Activated naive CD4-positive, alpha-beta T cell treated with anti-CD3 and anti-CD28 coated beads, Interleukin-2, amount 50 U/mL, for 24 hours (primary cell): ENCODE measurements around the gene C1QTNF7.

Experiments used
- H3K27ac Mint-ChIP-seq: one replicate; pipeline ENCODE4 v1.8.0; 2021; ENCODE audit warnings: mild to moderate bottlenecking, mixed read lengths
- H3K27me3 Mint-ChIP-seq: one replicate; pipeline ENCODE4 v1.8.0; 2021; ENCODE audit warnings: mixed read lengths
- H3K36me3 Mint-ChIP-seq: one replicate; pipeline ENCODE4 v1.8.0; 2021; ENCODE audit warnings: mixed read lengths
- H3K4me1 Mint-ChIP-seq: one replicate; pipeline ENCODE4 v1.8.0; 2021; ENCODE audit warnings: mixed read lengths
- H3K4me3 Mint-ChIP-seq: one replicate; pipeline ENCODE4 v1.8.0; 2021; ENCODE audit warnings: mild to moderate bottlenecking, mixed read lengths
- H3K9me3 Mint-ChIP-seq: one replicate; pipeline ENCODE4 v1.8.0; 2021; ENCODE audit warnings: mixed read lengths

Gene C1QTNF7, protein sequence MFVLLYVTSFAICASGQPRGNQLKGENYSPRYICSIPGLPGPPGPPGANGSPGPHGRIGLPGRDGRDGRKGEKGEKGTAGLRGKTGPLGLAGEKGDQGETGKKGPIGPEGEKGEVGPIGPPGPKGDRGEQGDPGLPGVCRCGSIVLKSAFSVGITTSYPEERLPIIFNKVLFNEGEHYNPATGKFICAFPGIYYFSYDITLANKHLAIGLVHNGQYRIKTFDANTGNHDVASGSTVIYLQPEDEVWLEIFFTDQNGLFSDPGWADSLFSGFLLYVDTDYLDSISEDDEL

GRCh38 chr4:15427701-15428100 is at the start of gene C1QTNF7:
TSS of gene C1QTNF7 (plus strand) at chr4:15428033. CDS start at chr4:15435744, 7,711 bp downstream.
- Mint-ChIP-seq H3K36me3 (no peaks in the 10 kb centered on the region), H3K4me3 (no peak within 1 kb of the TSS), H3K4me1 (peaks cover 25% of the 10 kb centered on the region), H3K9me3 (no peaks in the 10 kb centered on the region), H3K27ac (no peak within 1 kb of the TSS), H3K27me3 (no peaks in the 10 kb centered on the region)

- H3K4me3 Mint-ChIP-seq, result no peak overlapping the region
- H3K27me3 Mint-ChIP-seq, result no peaks in the 10 kb centered on the region
- H3K4me1 Mint-ChIP-seq, result peaks cover 40% of the 10 kb centered on the region
- no peak overlapping the region for H3K27ac Mint-ChIP-seq
- no peaks in the 10 kb centered on the region for H3K9me3 Mint-ChIP-seq
- H3K36me3 Mint-ChIP-seq, result no peaks in the 10 kb centered on the region
Measured at GRCh38 chr4:15378062-15378461, 49.8 kb upstream of the C1QTNF7 start.

DNA sequence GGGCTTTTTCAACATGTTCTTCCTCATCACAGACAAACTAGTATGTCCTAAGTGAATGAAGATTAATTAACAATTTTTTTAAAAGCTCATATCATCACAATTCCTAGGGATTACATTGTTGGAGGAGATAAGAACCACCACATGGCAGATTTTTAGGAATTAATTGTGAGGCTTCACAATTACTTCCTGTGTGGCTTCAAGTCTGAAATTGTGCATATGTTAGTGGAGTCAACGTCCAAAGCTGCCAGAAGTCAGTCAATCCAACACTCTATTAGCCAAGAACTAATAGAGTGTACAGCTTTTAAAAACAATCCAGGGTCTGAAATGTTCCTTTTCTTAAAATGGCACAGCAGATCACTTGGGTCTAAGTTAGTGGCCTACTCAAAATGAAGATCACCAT is 49.3 kb upstream of the C1QTNF7 start:
- peaks cover 40% of the 10 kb centered on the region for H3K4me1 Mint-ChIP-seq
- no peak overlapping the region for H3K4me3 Mint-ChIP-seq
- H3K9me3 Mint-ChIP-seq, result no peaks in the 10 kb centered on the region
- H3K27ac Mint-ChIP-seq, result no peak overlapping the region
- H3K36me3 Mint-ChIP-seq, result no peaks in the 10 kb centered on the region
- no peaks in the 10 kb centered on the region for H3K27me3 Mint-ChIP-seq

- no peaks in the 10 kb centered on the region for H3K36me3 Mint-ChIP-seq
- H3K27me3 Mint-ChIP-seq, result no peaks in the 10 kb centered on the region
- no peak overlapping the region for H3K4me3 Mint-ChIP-seq
- H3K27ac Mint-ChIP-seq, result no peak overlapping the region
- no peaks in the 10 kb centered on the region for H3K9me3 Mint-ChIP-seq
- peaks cover 18% of the 10 kb centered on the region for H3K4me1 Mint-ChIP-seq
Measured at GRCh38 chr4:15381806-15382338, 46.0 kb upstream of the C1QTNF7 start.

GRCh38 chr4:15382669-15383273 is 45.1 kb upstream of the C1QTNF7 start:
- Mint-ChIP-seq H3K9me3 (no peaks in the 10 kb centered on the region), H3K36me3 (no peaks in the 10 kb centered on the region), H3K27me3 (no peaks in the 10 kb centered on the region), H3K4me1 (peaks cover 9% of the 10 kb centered on the region), H3K4me3 (no peak overlapping the region), H3K27ac (no peak overlapping the region)

- Mint-ChIP-seq H3K9me3 (no peaks in the 10 kb centered on the region), H3K36me3 (no peaks in the 10 kb centered on the region), H3K27ac (no peak overlapping the region), H3K27me3 (no peaks in the 10 kb centered on the region), H3K4me1 (no peaks in the 10 kb centered on the region), H3K4me3 (no peak overlapping the region)
Measured at GRCh38 chr4:15385515-15385914, 42.3 kb upstream of the C1QTNF7 start.

GRCh38 chr4:15385928-15386327 is 41.9 kb upstream of the C1QTNF7 start:
- Mint-ChIP-seq H3K36me3 (no peaks in the 10 kb centered on the region), H3K27ac (no peak overlapping the region), H3K9me3 (no peaks in the 10 kb centered on the region), H3K4me1 (no peaks in the 10 kb centered on the region), H3K4me3 (no peak overlapping the region), H3K27me3 (no peaks in the 10 kb centered on the region)

DNA sequence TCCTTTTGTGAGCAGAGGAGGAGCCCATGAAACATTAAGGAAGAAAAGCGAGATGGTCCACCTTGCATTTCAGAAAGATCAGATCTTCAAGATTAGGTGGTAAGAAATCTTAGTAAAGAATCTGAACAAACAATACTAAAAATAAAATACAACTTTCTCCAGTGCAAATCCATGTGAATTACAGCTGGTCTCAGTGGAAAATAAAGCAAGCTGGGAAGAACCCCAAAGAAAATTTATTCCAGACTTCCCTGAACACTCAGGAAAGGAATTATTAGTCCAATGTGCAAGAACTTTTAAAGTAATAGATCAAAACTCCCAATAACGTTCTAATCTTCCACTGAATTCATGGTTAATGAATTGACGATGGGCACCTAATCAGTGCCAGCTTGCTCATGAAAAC is 37.3 kb upstream of the C1QTNF7 start:
- H3K4me1 Mint-ChIP-seq, result no peaks in the 10 kb centered on the region
- no peak overlapping the region for H3K27ac Mint-ChIP-seq
- H3K27me3 Mint-ChIP-seq, result no peaks in the 10 kb centered on the region
- H3K36me3 Mint-ChIP-seq, result peaks cover 1% of the 10 kb centered on the region
- no peak overlapping the region for H3K4me3 Mint-ChIP-seq
- no peaks in the 10 kb centered on the region for H3K9me3 Mint-ChIP-seq

DNA sequence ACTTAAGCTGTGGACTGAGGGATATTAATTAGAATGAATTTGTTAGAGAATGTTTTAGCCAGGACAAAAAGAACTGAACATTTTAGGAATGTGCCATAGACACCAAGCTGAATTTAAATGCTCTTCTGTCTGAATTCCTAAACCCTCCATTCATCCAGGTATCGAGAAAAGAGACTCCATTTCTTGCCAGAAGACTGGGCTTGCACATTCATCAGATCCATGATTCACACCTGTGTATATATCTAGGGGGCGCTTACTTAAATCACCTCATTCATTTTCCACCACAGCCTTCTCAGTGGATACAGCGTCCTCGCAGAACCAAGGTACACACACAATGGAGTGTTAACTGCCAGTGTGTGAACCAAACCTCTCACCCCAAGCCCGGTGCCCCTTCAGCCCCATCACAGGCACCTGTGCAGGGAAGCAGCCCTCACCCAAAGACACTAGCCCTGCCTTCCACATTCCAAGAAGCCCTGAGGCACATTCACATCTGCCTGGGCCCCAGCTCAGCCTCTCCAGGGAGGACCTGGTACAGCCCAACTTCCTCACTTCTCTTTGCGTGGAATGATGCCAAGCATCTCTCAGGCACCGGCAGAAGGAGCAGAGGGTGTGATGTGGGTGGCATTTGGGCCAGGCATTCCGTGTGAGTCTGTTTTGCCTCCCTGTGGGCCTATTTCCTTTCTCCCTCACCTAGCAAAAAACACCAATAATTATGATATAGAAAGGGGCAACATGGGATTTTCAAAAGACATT is 35.6 kb upstream of the C1QTNF7 start:
- Mint-ChIP-seq H3K36me3 (peaks cover 1% of the 10 kb centered on the region), H3K9me3 (no peaks in the 10 kb centered on the region), H3K27ac (no peak overlapping the region), H3K4me3 (no peak overlapping the region), H3K4me1 (peaks cover 5% of the 10 kb centered on the region), H3K27me3 (no peaks in the 10 kb centered on the region)

- Mint-ChIP-seq H3K36me3 (peaks cover 1% of the 10 kb centered on the region), H3K27ac (no peak overlapping the region), H3K27me3 (no peaks in the 10 kb centered on the region), H3K9me3 (no peaks in the 10 kb centered on the region), H3K4me3 (no peak overlapping the region), H3K4me1 (peaks cover 26% of the 10 kb centered on the region)
Measured at GRCh38 chr4:15395311-15395710, 32.5 kb upstream of the C1QTNF7 start.

DNA sequence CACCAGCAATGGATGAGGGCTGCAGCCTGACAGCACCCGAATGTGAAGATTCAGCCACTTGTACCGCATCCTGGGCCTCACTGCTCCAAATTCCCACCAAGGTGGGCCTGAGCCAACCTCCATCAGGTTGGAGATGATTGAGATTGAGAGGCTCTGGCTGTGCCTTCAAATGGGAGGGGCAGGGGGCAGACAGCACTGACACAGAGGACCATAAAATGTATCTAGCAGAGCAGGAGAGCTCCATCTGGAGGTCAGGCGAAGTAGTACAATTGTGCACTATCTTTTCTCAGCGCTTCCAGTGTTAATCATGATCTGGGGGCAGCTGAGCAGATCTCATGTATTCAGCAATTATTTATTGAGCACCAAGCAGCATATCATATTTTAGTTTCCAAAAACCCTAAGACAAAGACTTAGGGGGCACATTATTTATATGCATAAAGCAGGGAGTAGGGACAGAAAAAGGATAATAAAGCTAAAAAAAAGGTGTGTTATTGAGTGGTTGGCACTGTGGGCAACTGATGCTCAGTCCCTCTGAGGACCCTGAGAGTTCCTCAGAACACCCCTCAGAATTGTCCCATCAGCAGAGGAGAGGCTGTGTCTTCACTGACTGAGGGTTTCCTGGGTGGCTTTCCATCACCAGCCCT is 31.6 kb upstream of the C1QTNF7 start:
- H3K27ac Mint-ChIP-seq, result peak overlapping the region; percentile 68

GRCh38 chr4:15398001-15398400 is 29.8 kb upstream of the C1QTNF7 start:
- Mint-ChIP-seq H3K9me3 (no peaks in the 10 kb centered on the region), H3K27ac (no peak overlapping the region), H3K36me3 (no peaks in the 10 kb centered on the region)

More for the DNA sequence above, 31.6 kb upstream of the C1QTNF7 start:
- no peak overlapping the region for H3K4me3 Mint-ChIP-seq
- H3K9me3 Mint-ChIP-seq, result no peaks in the 10 kb centered on the region
- peaks cover 36% of the 10 kb centered on the region for H3K4me1 Mint-ChIP-seq
- H3K27me3 Mint-ChIP-seq, result no peaks in the 10 kb centered on the region
- peaks cover 1% of the 10 kb centered on the region for H3K36me3 Mint-ChIP-seq

GRCh38 chr4:15398732-15399131 is 29.1 kb upstream of the C1QTNF7 start:
- no peaks in the 10 kb centered on the region for H3K36me3 Mint-ChIP-seq
- no peak overlapping the region for H3K4me3 Mint-ChIP-seq
- H3K27me3 Mint-ChIP-seq, result no peaks in the 10 kb centered on the region
- H3K27ac Mint-ChIP-seq, result no peak overlapping the region
- no peaks in the 10 kb centered on the region for H3K9me3 Mint-ChIP-seq
- H3K4me1 Mint-ChIP-seq, result peaks cover 57% of the 10 kb centered on the region

More at GRCh38 chr4:15398001-15398400, 29.8 kb upstream of the C1QTNF7 start:
- Mint-ChIP-seq H3K4me1 (peaks cover 51% of the 10 kb centered on the region), H3K27me3 (no peaks in the 10 kb centered on the region), H3K4me3 (no peak overlapping the region)

DNA sequence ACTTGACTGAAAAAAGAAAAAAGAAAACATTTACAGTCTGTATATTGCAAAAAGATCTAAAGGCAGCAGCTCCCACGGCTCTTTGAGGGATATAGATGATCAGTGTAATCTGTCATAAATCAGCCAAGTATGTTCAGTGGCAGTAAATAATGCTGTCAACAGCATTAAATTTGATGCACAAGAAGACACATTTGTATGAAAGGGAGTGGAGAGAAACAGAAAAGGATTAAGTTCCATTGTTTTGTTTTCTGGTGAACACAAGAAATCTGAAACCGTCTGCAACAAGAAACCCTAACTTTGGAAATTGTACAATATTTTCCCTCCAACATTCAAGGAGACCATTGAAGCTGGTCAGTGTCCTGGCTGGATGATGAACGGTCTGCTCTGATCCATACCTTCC is 27.6 kb upstream of the C1QTNF7 start:
- no peaks in the 10 kb centered on the region for H3K36me3 Mint-ChIP-seq
- no peaks in the 10 kb centered on the region for H3K27me3 Mint-ChIP-seq
- H3K27ac Mint-ChIP-seq, result peak overlapping the region; percentile 48
- peaks cover 57% of the 10 kb centered on the region for H3K4me1 Mint-ChIP-seq
- H3K4me3 Mint-ChIP-seq, result peak overlapping the region; percentile 20
- no peaks in the 10 kb centered on the region for H3K9me3 Mint-ChIP-seq

- Mint-ChIP-seq H3K27me3 (no peaks in the 10 kb centered on the region), H3K4me3 (peak overlapping the region; percentile 81), H3K27ac (peak overlapping the region; percentile 95), H3K9me3 (no peaks in the 10 kb centered on the region), H3K4me1 (peaks cover 64% of the 10 kb centered on the region), H3K36me3 (no peaks in the 10 kb centered on the region)
Measured at GRCh38 chr4:15400981-15401671, 26.7 kb upstream of the C1QTNF7 start.
